HT1080 (cell line): ENCODE measurements around the gene ARID5B. TPM values are rescaled to one million over a fixed set of nuclear protein-coding genes. Genes with fewer than 3 reads are reported as not detected.

Experiments
- DNase-seq: peaks from one replicate; pipeline ENCODE4 v3.0.0-alpha.2; 2015; ENCODE audit warnings: low read depth
- total RNA-seq: library from RNA; depleted of rRNA; stranded (reverse); fragments of >200 nt; shearing (Covaris generic); gene quantifications from 2 replicates; pipeline ENCODE4 v1.2.3, GENCODE V29; 2014

The ARID5B gene
- total RNA-seq, 1 experiment from 2014 or later = 4.3 TPM

DNA sequence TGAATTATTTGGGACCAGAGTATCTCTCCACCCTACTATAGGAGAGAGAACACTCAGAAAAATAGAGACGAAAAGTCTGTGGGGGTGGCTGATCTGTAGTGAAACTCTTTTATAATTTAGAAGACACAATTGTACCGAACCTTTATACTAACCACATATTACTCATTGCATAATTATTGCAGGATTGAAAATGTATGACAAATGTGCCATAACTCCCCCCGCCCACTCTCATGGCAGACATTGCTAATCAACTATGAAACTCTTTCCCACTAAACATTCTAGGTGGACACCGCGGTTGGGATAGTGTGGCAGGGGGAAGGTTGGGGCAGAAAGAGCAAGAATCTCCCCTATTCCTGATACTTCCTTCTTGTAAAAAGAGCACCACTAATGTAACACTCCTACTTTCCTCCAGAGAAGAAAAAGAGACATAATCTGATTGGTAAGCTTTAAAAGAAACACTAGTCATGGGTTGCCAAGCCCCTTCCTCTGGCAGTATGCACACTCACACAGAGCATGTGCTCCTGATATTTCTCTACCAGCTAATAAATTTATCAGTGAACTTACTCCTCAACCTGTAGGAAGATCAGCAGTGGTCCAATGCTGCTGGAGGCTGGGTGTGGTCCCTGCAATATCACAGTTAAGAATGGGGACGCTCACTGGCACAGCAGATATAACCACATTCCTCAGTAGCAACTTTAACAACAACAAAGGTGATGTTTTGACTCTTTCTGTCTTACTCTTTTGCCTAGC, 18.7 kb upstream of the ARID5B start:
- peak; percentile 45 for DNase-seq

DNA sequence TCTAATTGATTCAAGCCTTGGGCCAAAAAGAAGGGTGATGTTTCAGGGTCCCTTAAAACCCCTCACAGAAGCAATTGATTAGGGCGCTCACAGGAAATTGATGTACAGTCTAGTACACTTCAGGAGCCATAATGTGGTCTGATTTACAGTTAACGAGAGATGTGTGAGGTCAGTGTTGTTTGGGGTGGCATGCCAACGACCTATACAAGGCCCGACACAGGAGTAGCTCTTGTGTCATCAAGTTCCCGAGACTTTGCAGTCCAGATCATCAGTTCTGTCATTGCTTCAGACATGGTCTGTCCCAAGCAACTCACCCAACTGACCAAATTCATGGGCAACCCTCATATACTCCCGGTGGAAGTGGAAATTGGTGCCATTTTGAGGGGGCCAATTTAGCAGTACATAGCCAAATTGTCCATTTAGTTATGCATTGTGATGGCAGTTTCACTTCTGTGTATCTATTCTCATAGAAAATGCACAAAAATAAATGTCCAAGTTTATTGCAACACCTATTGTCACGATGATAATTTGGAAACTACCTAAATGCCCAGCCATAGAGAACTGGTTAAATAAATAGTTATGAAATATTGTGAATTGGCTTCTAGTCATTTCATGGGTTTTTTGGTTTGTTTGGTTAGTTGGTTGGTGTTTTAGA, 18.0 kb upstream of the ARID5B start:
- DNase-seq = no peak

DNA sequence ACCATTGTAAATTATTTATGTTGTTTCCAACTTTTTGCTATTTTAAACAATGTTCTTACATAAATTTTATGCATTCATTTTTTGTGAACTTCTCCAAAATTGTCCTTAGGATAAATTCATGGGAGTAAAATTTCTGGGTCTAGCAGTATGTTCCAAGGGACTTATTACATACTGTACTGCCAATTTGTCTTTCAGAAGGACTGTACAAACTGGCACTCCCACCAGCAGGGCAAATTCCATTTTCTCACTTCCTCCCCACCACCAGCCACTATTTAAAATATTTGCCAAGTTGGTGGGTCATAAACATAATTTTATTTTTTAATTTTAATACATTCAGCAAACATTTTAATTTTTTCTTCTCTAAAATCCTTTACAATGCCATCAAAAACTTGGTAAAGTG, 13.7 kb upstream of the ARID5B start:
- no peak for DNase-seq

DNA sequence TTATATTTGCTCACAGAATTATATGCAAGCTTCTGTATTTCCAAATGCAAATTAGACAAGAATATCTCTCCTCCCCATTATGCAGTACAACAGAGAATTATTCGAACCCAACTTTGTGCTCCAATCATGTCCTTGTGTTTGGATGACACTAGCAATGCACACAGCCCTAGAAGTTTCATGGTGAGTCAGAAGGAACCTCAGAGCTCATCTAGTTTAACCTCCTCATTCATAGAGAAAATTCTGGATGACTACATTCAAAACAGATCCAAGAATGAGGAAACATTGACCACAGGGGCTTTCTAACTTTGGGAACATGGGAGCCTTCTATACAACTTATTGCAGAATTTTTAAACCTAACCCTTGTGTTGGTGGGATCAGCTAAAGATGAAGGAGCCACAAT, 12.8 kb upstream of the ARID5B start:
- DNase-seq = peak; percentile 32

DNA sequence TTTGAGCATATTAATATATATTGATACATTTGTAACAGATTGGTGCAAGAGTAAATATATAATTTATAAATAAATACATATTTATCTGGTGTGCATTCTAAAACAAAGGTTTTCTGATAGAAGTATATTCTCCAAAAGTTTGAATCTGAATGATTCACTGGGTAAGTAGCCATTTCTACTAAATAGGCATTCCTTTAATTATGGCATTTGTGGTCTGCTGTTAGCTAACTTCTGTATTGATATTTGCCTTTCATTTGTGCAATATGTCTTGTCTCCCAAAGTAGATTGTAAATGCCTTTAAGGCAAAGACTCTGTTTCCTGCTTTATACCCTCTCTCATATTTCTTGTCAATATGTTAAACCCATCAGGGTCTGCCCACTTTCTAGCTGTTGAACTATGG, 11.1 kb upstream of the ARID5B start:
- no peak for DNase-seq

DNA sequence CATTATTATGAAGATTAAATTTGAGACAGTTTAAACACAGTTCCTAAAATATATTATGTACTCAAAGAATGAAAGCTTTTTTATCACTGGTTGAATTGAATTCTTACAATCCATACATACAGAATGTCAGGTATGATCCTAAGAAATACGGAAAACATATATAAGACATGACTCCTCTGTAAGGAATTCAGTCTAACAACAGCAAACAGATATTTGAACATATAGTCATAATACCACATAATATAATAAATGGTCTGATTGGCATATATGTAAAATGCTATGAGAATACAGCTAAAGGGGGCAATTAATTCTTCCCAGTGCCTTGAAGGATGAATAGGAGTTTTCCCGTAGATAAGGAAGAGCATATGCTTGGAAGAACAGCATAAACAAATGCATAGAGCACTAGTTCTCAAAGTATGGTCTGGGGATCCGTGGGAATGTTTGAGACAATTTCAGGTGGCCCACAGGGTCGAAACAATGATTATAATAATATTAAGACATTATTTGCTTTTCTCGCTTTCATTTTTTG, 10.6 kb upstream of the ARID5B start:
- no peak for DNase-seq

DNA sequence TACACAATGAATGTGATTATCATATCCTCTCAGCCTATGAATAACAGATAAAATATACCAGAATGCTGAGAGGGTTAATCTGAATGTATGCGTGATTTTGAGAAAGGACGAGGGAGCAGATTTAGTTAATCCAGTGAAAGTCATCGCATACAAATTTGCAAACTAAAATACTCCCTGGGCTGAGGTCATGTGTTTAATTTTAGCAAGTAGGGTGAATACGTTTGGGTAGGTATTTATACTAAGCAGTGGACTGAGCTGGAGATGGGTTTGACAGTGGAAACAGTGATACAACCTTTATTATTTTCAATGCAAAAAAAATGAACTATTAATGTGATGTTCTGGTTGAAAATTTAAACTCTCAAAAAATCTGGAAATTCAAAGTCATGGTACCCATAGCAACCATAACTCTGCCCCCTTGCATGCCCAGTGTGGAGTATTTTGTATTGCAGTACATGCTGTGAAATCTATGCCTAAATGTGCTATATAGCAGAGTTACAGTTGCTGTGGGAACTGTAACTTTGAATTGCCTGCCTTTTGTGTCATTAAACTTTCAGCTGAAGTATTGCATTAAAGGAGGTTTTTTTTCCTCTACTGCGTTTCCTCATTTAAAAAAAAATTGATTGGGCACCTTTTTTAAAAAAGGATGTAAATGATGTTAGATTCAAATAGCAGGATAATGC, 9.5 kb upstream of the ARID5B start:
- no peak for DNase-seq

DNA sequence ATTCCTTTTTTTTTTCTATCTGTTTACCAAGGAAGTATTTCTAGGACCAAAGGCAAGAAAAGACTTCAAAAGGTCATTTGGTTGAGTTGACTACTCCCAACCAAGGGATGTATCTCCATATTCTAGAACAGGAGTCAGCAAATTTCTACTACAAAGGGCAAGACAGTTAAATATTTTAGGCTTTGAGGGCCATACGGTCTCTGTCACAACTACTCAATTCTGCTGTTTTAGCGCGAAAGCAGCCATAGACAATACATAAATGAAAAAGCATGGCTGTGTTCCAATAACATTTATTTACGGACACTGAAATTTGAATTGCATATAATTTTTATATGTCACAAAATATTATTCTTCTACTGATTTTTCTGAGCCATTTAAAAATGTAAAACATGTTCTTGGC, 8.5 kb upstream of the ARID5B start:
- DNase-seq = no peak

DNA sequence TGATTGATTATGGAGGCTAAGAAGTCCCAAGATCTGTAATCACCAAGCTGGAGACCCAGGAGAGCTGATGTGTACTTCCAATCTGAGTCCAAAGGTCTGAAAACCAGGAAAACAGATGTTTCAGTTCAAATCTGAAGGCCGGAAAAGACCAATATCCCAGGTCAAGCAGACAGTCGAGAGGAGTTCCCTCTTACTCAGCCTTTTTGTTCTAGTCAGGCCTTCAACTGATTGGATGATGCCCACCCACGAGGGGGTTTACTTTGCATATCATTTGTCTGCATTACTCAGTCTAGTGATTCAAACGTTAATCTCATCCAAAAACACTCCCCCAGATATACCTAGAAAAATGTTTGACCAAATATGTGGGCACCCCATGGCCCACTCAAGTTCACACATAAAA, 7.4 kb upstream of the ARID5B start:
- no peak for DNase-seq

DNA sequence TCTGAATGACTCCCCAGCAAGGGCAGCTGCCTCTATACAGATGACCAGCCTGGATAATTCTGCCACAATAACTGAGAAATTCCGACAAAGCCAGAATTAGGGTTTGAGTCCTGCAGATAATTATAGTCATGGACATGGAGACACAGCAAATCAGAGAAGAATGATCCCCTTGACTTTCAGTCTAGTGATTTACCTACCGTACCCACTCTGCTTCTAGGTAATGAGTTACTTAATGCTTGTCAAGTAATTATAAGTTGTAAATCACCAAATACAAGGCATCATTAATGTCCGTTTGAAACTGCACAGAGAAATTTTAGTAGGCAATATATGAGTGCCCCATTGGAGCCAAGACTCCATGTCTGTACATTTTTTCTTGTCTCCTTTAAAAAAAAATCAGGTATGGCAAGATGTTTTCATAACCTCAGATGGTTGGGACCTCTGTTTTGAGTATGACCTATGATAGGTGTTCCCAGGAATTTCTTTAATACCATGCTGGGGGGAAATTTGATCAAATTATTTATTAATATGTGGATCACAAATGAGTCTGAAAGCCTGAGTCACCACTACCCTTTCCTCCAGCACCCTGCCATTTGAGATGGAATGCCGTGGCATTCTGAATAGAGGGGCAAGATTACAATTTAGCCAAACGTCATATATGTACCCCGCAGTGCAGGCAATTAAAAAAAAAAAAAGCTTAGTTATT, 5.5 kb upstream of the ARID5B start:
- DNase-seq = no peak

DNA sequence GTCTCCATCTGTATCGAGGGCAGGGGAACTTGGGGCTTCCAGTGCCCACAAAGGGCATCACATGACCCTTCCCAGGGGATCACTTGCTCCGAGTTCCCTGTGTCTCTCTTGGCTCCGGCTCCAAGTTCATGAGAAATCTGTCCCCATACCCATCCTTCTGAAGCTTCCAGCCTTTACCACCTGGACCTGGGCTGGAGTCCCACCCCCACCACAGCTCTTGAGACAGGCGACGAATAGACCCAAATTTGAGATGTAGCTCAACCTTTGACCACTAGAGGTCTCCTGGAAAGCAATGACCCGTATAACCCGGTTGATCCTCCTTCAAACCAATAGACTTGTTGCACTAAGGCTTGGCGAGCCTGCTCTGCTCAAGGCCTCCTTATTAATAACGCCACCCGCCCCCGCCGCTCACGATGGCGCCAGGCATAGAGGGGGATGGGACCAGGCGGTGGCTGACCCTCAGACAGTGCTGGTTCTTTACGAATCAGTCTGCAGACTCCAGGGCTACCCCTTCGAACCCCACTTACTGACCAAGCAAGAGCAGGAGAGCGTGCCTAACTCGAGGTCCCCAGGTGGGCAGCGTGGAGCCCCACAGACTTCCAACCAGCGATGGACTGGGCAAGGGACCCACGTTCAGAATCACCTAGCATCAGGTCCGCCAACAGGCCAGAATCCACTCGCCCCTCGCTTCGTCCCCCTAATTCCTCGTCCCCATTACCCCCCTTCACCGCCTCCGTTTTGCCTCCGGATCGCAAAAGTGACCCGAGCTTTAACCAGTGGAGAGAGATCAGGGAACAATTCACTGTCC, 4.4 kb upstream of the ARID5B start:
- DNase-seq = peak; percentile 43

DNA sequence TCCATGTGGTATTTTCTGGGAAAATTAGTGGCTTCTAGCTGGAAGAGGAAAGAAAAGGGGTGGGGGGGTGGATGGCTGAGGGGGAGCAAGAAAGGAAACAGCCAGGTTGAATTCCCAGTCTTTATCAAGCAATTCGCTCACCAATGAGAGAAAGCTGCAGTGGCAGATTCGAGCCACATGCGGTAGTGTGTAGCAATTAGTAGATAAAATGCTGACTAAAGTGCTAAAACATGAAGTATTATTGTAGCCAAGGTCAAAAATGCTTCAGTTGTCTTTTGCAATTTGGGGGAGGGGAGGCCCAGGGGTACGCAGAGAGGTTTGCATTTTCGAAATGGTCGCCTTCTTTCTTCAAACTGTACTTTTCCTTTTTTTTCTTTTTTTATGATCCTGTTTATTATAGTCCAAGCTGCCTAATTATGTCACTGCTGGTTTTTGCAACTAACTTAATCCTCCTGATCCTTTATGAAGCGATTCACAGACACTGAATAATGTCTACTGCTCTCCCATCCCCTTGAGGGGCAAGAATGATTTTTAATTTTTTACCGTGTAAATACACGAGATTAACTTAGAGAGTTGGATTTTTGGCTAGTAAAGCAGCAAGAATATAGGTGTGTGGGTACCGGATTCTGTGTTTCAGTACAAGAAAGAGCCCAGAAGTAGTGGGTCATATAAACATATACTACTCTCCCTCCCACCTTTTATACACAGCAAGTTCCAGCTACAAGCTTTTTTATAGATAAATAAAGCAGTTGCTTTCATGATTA, 3.6 kb upstream of the ARID5B start:
- DNase-seq = no peak

DNA sequence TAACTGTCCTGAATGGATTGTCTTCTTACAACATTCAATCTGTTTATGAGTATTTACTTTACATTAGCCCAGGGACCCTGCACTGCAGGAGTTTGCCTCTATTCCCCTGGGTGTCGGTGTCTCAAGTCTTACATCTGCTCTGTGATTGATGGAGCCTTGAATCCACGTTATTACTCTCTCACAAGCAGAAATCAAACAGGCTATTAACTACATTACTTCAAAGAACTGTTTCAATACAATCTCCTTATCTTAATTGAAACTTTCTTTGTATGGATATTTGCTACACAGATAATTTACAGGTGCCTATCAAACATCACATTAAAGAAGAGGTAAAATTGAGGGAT, 3.1 kb upstream of the ARID5B start:
- DNase-seq = no peak

DNA sequence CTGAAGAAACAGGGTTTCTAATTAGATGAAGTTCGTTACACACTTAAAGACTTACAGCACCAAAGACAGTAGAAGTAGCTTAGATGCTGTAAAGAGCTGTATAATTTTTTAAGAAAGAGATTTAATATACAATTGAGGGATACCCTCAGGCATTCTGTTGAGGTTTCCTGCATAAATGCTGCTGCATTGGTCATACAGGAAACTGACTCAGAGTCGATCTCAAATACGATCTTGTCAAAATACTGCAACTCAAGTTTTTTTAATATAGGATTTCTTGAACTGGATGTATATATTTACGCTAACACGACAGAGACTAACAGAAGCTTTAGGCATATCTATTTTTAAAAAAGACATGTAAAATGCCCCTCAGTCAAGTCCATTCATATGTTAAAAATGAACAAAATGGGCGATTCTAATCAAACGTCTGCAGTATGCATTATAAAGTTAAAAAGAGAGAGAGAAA, 2.4 kb upstream of the ARID5B start:
- peak; percentile 72 for DNase-seq

DNA sequence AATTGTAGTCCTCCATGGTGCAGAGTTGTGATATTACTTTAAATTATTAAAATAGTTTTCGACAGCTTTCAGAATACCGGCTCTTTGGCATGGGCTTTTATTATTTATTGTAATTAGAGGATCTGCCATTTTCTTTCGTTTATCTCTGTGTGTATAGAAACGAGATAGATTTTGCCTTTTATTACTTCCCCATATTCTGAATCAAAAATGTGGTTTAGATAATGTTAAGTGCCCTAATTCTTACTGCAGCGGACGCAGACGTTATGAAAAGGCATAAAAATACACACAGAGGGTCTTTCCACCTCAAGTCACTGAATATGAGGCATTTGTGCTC, 1.9 kb upstream of the ARID5B start:
- no peak for DNase-seq

DNA sequence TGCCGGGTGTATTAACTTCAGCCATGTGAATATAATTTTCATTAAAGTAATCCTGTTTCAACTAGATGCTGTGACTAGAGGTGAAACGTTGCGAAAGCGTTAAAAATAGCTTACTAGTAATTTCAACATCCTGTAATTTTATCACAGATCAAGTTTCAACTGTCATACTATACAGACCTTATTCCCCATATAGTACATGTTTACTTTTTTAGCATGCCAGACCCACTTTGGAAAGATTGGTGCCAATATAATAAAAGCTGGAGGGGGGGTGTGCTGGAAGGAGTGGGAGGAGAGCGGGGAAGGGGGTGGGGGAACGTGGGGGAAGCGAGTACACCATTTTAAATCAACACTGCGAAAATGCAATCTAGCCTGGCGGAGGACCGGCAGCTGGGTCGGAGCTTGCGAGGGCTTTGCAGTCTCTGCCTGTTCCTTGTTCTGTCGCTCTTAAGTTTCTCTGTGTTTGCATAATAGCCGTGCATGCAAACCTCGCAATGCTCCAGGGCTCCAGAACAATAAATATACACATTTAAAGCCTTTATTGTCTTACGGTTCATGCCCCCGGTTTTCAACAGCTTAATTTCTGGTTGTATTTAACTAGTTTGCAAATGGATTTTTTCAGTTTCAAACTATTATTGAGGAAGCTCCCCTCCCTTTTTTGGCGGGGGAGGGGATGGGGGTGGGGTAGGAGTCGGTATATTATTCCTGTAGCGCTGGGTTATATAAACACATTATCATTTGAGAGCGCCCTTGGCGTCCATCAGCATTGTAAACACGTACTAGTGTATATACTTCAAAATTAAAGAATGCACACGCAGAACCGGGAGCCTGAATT, 1.3 kb upstream of the ARID5B start:
- DNase-seq = peak; percentile 65

DNA sequence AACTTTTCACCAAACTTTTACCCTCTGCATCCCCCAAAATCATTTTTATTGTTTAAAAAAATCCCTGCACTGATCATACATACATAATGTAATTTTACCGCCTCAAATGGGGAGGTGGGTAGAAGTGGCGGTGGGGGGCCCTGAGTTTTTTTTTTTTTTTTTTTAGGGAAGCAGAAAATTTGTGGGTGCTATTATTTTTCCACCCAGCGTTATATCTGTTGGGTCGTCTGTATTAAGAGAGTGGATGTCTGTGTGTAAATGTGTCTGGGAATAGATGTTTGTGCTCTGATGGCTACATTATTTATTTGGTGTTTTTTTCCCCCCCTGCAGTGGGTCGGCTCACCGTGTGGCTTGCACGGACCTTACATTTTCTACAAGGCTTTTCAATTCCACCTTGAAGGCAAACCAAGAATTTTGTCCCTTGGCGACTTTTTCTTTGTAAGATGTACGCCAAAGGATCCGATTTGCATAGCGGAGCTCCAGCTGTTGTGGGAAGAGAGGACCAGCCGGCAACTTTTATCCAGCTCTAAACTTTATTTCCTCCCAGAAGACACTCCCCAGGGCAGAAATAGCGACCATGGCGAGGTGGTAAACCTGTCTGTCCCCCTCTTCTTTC, 438 bp downstream of the ARID5B start:
- no peak for DNase-seq

DNA sequence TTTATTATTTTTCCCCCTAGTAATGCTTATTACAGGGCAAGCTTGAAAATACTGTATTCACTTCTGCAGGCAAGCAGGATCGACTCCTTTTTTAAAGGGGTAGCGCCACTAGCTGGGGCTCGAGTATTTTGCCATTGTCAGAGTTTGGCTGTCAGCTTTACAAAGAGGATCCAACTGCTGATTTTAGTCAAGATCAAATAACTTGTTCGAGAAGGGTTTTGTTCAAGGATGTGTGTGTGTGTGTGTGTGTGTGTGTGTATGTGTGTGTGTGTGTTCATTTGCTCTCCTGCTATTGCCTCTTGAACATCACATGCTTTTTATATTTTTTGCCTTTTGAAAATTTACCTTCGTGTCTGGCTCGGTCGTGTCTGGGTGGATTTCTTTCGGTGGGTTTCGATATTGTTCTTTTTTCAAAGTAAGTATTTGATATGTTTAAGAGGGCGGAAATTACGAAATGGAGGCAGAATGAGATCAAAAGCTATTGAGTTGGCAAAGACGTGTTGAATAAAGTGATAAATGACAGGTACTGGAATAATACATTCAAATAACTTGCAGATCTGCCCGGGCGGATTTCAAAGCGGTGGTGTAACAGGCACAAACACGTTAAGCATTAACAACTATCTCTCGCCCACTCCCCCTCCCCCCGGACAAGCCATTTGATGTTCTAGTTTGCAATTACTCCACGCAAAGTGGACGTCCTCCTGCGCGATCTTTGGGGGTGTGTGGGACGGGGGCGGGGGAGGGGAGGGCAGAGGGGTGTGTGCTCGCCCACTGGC, 1.1 kb downstream of the ARID5B start:
- peak; percentile 61 for DNase-seq
